PFSK-1 (cell line): Measurements from ENCODE around the gene LRRC32.

ENCODE experiments used
- FOXP2 ChIP-seq: optimal IDR thresholded peaks from 2 replicates; pipeline ENCODE3; 2011; ENCODE audit warnings: borderline replicate concordance, control low read depth, inconsistent platforms; ENCODE audit not compliant: insufficient read depth; ENCODE audit errors: extremely low read length, extremely low read depth
- POLR2AphosphoS5 ChIP-seq: IDR thresholded peaks from 2 replicates; pipeline ENCODE4 v1.6.1; 2012; ENCODE audit warnings: low read depth, mild to moderate bottlenecking, control low read depth, low read length, moderate library complexity
- REST ChIP-seq, 2 experiments: IDR thresholded peaks; 2 replicates each; pipeline versions ENCODE4 v1.6.1 to v1.8.0; 2011 to 2012; ENCODE audit warnings: low read depth in 2 of 2, low read length in 2 of 2, control low read depth in 1 of 2, inconsistent platforms in 1 of 2, mild to moderate bottlenecking in 1 of 2, moderate library complexity in 1 of 2; ENCODE audit not compliant: insufficient read depth in 1 of 2
- SIN3A ChIP-seq: IDR thresholded peaks from 2 replicates; pipeline ENCODE4 v1.6.1; 2012; ENCODE audit warnings: mild to moderate bottlenecking, low read length, moderate library complexity, borderline replicate concordance; ENCODE audit not compliant: insufficient read depth
- TAF1 ChIP-seq: IDR thresholded peaks from 2 replicates; pipeline ENCODE4 v1.6.1; 2012; ENCODE audit warnings: low read length, control low read depth, borderline replicate concordance; ENCODE audit not compliant: insufficient read depth

Gene LRRC32

DNA sequence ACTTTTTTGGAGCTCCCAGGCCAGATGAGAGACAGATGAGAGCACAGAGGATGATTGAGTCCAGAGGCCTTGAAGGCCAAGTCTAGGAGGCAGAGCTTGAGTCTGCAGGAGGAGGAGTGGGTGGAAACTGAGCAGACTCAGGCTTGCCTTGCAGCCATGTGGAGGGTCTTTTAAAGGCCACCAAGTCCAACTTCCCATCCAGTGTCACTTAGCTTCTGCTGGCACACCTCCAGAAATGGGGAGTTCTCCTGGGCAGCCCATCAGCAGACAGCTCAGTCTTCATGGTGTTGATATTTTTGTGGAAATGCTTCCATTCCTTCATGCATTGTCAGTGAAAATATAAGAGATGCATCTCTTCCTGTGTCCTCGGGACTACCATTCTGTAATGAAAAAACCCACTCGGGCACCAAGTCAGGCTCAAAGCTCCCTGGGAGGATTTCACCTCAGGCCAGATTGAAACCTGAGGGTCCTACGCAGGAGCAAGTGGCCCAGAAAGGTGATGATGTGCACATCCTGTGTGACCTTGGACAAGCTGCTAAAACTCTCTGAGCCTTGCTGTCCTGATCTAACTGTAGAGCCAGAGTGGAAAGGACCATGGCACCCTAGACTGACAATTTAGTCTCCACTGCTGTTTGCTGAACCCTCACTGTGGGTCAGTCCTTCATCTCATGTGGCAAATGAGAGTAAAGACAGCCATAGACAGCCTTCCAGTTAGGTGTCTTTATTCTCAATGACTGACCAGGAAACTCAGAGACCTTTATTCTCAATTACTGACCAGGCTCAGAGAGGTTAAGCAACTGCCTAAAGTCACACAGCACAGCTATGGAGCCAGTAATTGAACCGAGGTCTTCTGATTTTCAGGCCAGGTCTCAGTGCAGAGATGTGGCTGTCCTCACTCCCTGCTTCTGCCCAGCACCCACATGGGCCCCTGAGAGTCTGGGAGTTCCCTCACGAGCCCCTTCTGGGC is 2.9 kb upstream of the LRRC32 start:
- TF ChIP-seq REST (IDR thresholded peaks at IDR 0.05; ENCODE audit: insufficient read depth in 1 of 2, low read depth in 2 of 2, low read length in 2 of 2) (no peak), POLR2AphosphoS5 (no peak), FOXP2 (no peak), TAF1 (no peak), SIN3A (no peak)

- TF ChIP-seq POLR2AphosphoS5 (no peak), REST (IDR thresholded peaks at IDR 0.05; ENCODE audit: insufficient read depth in 1 of 2, low read depth in 2 of 2, low read length in 2 of 2) (no peak), SIN3A (no peak)
Measured at GRCh38 chr11:76672431-76673175, 2.1 kb upstream of the LRRC32 start.

DNA sequence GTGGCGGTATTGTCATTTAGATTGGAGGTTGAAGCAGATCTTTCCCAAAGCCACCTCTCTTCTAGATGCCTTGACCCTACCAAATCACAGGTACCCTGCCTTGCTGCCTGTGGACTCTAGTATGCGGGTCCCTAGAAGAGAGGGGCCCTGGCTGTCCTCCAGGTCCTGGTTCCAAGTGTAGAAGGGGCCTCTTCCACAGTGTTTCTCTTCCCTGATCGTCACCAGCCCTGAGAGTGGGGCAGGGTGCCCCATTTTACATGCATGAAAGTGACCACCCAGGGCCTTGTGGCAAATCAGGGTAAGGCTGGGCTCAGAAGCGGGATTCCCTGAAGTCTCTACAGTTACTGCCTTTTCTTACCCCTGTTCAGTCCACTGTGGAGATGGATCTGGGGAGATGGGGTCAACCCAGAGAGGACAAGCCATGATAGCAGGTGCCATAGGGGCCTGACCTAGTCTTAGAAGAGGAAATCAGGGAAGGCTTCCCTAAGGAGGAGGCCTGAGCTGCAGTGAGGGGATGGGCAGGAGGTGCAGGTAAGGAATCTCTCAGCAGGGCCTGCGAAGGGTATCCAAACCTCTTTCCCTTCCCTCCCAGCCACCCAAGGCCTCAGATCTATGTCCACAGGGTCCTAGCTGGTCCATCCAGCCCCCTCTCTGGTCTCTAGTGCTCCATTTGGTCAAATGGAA is 1.2 kb upstream of the LRRC32 start:
- TF ChIP-seq SIN3A (no peak), TAF1 (no peak), REST (IDR thresholded peaks at IDR 0.05; ENCODE audit: insufficient read depth in 1 of 2, low read depth in 2 of 2, low read length in 2 of 2) (no peak), POLR2AphosphoS5 (no peak), FOXP2 (no peak)

DNA sequence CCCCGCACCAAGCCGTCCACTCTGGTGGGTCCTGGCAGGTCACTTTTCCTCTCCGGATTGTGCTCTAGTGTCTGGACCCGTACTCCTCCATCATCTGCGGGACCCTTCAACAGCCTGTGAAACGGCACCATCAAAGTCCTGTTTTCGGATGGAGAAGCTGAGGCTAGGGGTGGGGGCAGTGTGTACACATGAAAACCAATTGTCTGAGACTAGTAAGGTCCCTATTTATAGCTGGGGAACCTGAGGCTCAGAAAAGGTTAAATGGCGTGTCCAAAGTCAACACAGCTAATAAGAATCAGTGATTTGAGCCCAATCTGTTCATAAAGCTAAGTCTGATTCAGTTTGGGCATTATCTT is 668 bp upstream of the LRRC32 start:
- TF ChIP-seq FOXP2 (no peak), TAF1 (no peak), POLR2AphosphoS5 (no peak), SIN3A (no peak), REST (IDR thresholded peaks at IDR 0.05; ENCODE audit: insufficient read depth in 1 of 2, low read depth in 2 of 2, low read length in 2 of 2) (no peak)
